ENCODE measurements around the gene TAMALIN. TPM values are rescaled to one million over a fixed set of nuclear protein-coding genes. Genes with fewer than 3 reads are reported as not detected.

TAMALIN gene
- total and polyA plus RNA-seq, 2 of the 4 experiments (the other 2 are of a cell fraction): 2.7 to 5.3 TPM

GRCh38 chr12:52019113-52019770 is 12.5 kb downstream of the TAMALIN start:
- Histone ChIP-seq H2AK9ac (replicated peaks; ENCODE audit: low read depth, low read length, poor library complexity) (no peak overlapping the region), H3K9me1 (ENCODE audit: insufficient read depth, low read length) (no peaks in the 10 kb centered on the region), H3K4ac (ENCODE audit: low read depth, low read length) (no peak overlapping the region), H3K27ac (ENCODE audit: insufficient read depth, low read length) (no peak overlapping the region), H2BK120ac (ENCODE audit: low read depth, low read length) (no peak overlapping the region), H3K56ac (ENCODE audit: extremely low read depth, insufficient read depth, low read length) (no peak overlapping the region), H4K20me1 (ENCODE audit: insufficient read depth, low read length) (no peaks in the 10 kb centered on the region), H3K27me3 (ENCODE audit: control insufficient read depth, insufficient read depth, low read length) (no peaks in the 10 kb centered on the region), H2AFZ (replicated peaks; ENCODE audit: low read length, poor library complexity) (no peak overlapping the region), H3K14ac (replicated peaks; ENCODE audit: low read depth, low read length) (no peak overlapping the region), H4K91ac (ENCODE audit: insufficient read depth, low read depth, low read length) (no peak overlapping the region), H2BK20ac (ENCODE audit: low read depth, low read length) (no peak overlapping the region), H3K18ac (ENCODE audit: low read depth, low read length) (no peak overlapping the region), H3K9ac (ENCODE audit: low read depth, low read length) (no peak overlapping the region), H2AK5ac (ENCODE audit: low read depth, low read length) (no peak overlapping the region), H4K8ac (ENCODE audit: low read depth in 2 of 2, low read length in 2 of 2) (no peak overlapping the region), H4K5ac (ENCODE audit: low read depth, low read length) (no peak overlapping the region), H3K79me1 (ENCODE audit: low read depth in 1 of 2, low read length in 2 of 2) (peaks cover 0 to 3% of the 10 kb centered on the region in 2 experiments; a peak in 1 of 4 replicates), H2BK15ac (ENCODE audit: low read depth, low read length) (no peak overlapping the region), H2BK5ac (ENCODE audit: low read depth, low read length, poor library complexity, severe bottlenecking) (no peak overlapping the region), H3K23ac (ENCODE audit: low read depth, low read length) (no peak overlapping the region), H3K4me1 (ENCODE audit: control insufficient read depth, insufficient read depth, low read length) (peaks cover 5% of the 10 kb centered on the region; the same call in 1 of the 2 replicates), H3K36me3 (ENCODE audit: control insufficient read depth, insufficient read depth, low read length) (peaks cover 12% of the 10 kb centered on the region; the same call in 1 of the 2 replicates), H3K4me3 (ENCODE audit: insufficient read depth, low read depth, low read length) (no peak overlapping the region), H3K9me3 (ENCODE audit: control insufficient read depth, insufficient read depth, low read length) (no peaks in the 10 kb centered on the region), H3K4me2 (ENCODE audit: low read depth, low read length) (no peak overlapping the region)
- POLR2A ChIA-PET (ENCODE audit: unreplicated experiment): interaction anchor here (0.5 kb wide), 1 partner anchor 45 kb away, joined by 3 read pairs; no protein-coding TSS in a partner anchor
- no TSS peak for BruUV-seq (replicated peaks)
- DNase-seq (no peak), ATAC-seq (ENCODE audit: low read depth) (no peak)
- TF ChIP-seq FOS (IDR thresholded peaks at IDR 0.05; ENCODE audit: low read depth, low read length): no peak
- TF ChIP-seq CHD1 (IDR thresholded peaks at IDR 0.05; ENCODE audit: low read depth, low read length): no peak
- intact Hi-C loops (cut with micrococcal nuclease): no loop called here
- dilution Hi-C loops (cut with HindIII; ENCODE audit: low sequenced_read_pairs, unreplicated experiment): no loop called here
- CTCF ChIA-PET: interaction anchor here (0.8 to 8.6 kb wide), 3 partner anchors 9 to 26 kb away, joined by 3 to 128 read pairs (median 23); partner anchors contain the start of gene TAMALIN
- in situ Hi-C loops (cut with MboI; ENCODE audit: low sequenced_read_pairs): no loop called here
- 83% methylated on average over 4 of the region's 13 CpGs; no CpG with 5 or more reads in 1 of the 2 experiments for WGBS, 2 experiments (ENCODE audit: extremely low coverage in 2 of 2, insufficient read length in 1 of 2)
